HL-60 (cell line): ENCODE measurements around the gene ANAPC4.

Source experiments
- POLR2AphosphoS5 ChIP-seq: IDR thresholded peaks from 2 replicates; pipeline ENCODE4 v1.6.1; 2012; ENCODE audit warnings: low read depth
- TF ChIP-seq, protein P1 (sequence below): IDR thresholded peaks from one replicate; pipeline ENCODE4 v1.5.1; 2011; ENCODE audit warnings: low read length, control low read depth, inconsistent platforms; ENCODE audit not compliant: insufficient read depth

DNA sequence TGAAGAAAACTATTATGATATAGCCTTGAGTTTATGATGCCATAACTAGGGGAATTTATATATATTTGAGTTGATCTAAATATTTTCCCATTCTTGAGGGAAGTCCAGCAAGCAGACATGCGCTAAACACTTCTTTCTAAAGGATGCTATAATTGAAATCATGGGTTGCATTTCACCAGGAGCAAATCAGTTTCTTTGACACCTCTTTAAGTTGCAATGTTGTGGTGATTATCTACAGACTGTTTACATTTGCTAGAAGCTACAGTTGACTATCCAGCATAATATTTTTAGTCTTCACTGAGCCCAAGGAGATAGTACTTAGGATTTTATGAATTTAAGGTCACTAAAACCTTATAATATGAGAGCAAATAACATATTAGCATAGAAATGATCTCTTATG lies 43.9 kb downstream of the ANAPC4 start:
- TF ChIP-seq POLR2AphosphoS5 = no peak
- TF ChIP-seq, protein P1, sequence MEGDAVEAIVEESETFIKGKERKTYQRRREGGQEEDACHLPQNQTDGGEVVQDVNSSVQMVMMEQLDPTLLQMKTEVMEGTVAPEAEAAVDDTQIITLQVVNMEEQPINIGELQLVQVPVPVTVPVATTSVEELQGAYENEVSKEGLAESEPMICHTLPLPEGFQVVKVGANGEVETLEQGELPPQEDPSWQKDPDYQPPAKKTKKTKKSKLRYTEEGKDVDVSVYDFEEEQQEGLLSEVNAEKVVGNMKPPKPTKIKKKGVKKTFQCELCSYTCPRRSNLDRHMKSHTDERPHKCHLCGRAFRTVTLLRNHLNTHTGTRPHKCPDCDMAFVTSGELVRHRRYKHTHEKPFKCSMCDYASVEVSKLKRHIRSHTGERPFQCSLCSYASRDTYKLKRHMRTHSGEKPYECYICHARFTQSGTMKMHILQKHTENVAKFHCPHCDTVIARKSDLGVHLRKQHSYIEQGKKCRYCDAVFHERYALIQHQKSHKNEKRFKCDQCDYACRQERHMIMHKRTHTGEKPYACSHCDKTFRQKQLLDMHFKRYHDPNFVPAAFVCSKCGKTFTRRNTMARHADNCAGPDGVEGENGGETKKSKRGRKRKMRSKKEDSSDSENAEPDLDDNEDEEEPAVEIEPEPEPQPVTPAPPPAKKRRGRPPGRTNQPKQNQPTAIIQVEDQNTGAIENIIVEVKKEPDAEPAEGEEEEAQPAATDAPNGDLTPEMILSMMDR = no peak
